ENCODE results near the gene PANK2. TPM values are rescaled to one million over a fixed set of nuclear protein-coding genes. Genes with fewer than 3 reads are reported as not detected.
"Not testable (repeated sequence)": the region's sequence is repeated elsewhere in the genome, so short reads cannot be mapped to it uniquely, and the experiment has no call there.

PANK2 gene
- total and polyA plus RNA-seq, 3 donors from 2014 or later = 57.9 to 71.2 (median 63.4) TPM

GRCh38 chr20:3940905-3941304 is 51.7 kb downstream of the PANK2 start:
- TF ChIP-seq CTCF (IDR thresholded peaks at IDR 0.05) (no peak), POLR2A (IDR thresholded peaks at IDR 0.05) (no peak)
- intact Hi-C loops (cut with DNase I; ENCODE audit: low total_unique reads) = no loop called here
- WGBS, 2 donors = 85% methylated on average over 6 of the region's 6 CpGs
- Histone ChIP-seq H3K4me3 (no peak overlapping the region), H3K9me3 (no peaks in the 10 kb centered on the region), H3K27me3 (no peaks in the 10 kb centered on the region), H3K4me1 (no peaks in the 10 kb centered on the region), H3K36me3 (ENCODE audit: low read depth, missing control alignments) (no peaks in the 10 kb centered on the region), H3K27ac (no peak overlapping the region)
- no peak for DNase-seq

GRCh38 chr20:3946666-3947065 is 57.5 kb downstream of the PANK2 start:
- H3K27me3 ChIP-seq; intact Hi-C loops (cut with DNase I; ENCODE audit: low total_unique reads); DNase-seq; H3K36me3 ChIP-seq (ENCODE audit: low read depth, missing control alignments); H3K27ac ChIP-seq; H3K9me3 ChIP-seq; H3K4me3 ChIP-seq; H3K4me1 ChIP-seq: not testable (repeated sequence)
- 86 to 88% methylated on average over 7 of the region's 7 CpGs for WGBS, 2 donors

- Histone ChIP-seq H3K9me3 (no peaks in the 10 kb centered on the region), H3K36me3 (ENCODE audit: low read depth, missing control alignments) (no peaks in the 10 kb centered on the region), H3K27me3 (no peaks in the 10 kb centered on the region), H3K4me1 (no peaks in the 10 kb centered on the region), H3K27ac (no peak overlapping the region), H3K4me3 (no peak overlapping the region)
- DNase-seq = no peak
- intact Hi-C loops (cut with DNase I; ENCODE audit: low total_unique reads) = no loop called here
- WGBS, 2 donors = 81 to 96% methylated on average over 3 of the region's 3 CpGs
- TF ChIP-seq POLR2A (IDR thresholded peaks at IDR 0.05) = no peak
- no peak for TF ChIP-seq CTCF (IDR thresholded peaks at IDR 0.05)
Measured at GRCh38 chr20:3964719-3965118, 75.5 kb downstream of the PANK2 start.

- Histone ChIP-seq H3K27me3 (no peaks in the 10 kb centered on the region), H3K36me3 (ENCODE audit: low read depth, missing control alignments) (no peaks in the 10 kb centered on the region), H3K4me1 (no peaks in the 10 kb centered on the region), H3K4me3 (no peak overlapping the region), H3K27ac (no peak overlapping the region), H3K9me3 (no peaks in the 10 kb centered on the region)
- DNase-seq = no peak
- intact Hi-C loops (cut with DNase I; ENCODE audit: low total_unique reads) = no loop called here
- TF ChIP-seq POLR2A (IDR thresholded peaks at IDR 0.05) = no peak
- TF ChIP-seq CTCF (IDR thresholded peaks at IDR 0.05) = no peak
Measured at GRCh38 chr20:3966571-3966970, 77.4 kb downstream of the PANK2 start.

- H3K27ac ChIP-seq = no peak overlapping the region
- H3K36me3 ChIP-seq (ENCODE audit: low read depth, missing control alignments) = no peaks in the 10 kb centered on the region
- no peaks in the 10 kb centered on the region for H3K4me1 ChIP-seq
- no peak for DNase-seq
- intact Hi-C loops (cut with DNase I; ENCODE audit: low total_unique reads) = no loop called here
- H3K9me3 ChIP-seq = no peaks in the 10 kb centered on the region
- no peaks in the 10 kb centered on the region for H3K27me3 ChIP-seq
- TF ChIP-seq POLR2A (IDR thresholded peaks at IDR 0.05) (no peak), CTCF (IDR thresholded peaks at IDR 0.05) (no peak)
- H3K4me3 ChIP-seq = no peak overlapping the region
- WGBS, 2 donors = 94 to 97% methylated on average over 5 of the region's 5 CpGs
Measured at GRCh38 chr20:3970016-3970415, 80.8 kb downstream of the PANK2 start.

All from testis (tissue), 3 donors.